Measurements from ENCODE around the gene ANKRD66.

The ANKRD66 gene

GRCh38 chr6:46792635-46793034 is 45.9 kb downstream of the ANKRD66 start:
- DNase-seq: no peak

GRCh38 chr6:46793138-46793537 is 46.4 kb downstream of the ANKRD66 start, which contains the start of gene MEP1A:
Gene MEP1A, plus strand, starts transcription at chr6:46793389. Its CDS starts 10 bp downstream, at chr6:46793399.
- DNase-seq: no peak

DNA sequence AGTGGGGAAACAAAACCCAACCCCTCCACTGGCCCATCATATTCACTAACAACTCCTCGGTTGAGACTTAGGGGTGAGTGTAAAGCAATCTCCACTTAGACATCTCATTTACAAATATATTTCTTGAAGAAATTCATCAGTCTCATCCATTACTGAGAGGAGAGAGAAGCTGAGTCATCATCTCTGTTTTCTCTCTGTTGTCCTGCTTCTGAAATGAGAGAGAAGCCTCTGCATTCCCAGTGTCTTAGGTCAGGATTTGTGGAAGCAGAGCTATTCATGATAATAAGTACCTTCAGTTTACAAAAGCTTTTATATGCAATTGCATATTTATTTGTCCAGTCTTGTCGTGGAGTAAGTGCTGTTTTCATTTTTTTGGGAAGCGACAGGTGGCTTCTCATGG is 47.3 kb downstream of the ANKRD66 start:
- DNase-seq: no peak

DNA sequence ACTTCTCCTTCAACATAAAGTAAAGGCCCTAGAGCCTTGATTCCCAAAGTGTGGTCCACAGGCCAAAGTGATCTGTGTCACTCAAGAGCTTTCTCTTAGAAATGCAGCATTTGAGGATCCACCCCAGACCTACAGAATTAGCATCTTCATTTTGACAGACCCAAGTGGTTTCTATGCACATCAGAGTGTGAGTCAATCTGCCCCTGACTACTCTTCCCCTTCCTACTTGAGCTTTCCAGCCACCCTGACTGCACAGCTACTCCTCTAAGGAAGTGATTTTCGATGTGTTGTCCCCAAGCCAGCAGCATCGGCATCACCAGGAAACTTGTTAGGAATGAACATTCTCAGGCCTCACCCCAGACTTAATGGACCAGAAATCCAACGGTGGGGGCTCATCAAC is 49.1 kb downstream of the ANKRD66 start:
- no peak for DNase-seq

- DNase-seq: no peak
Measured at GRCh38 chr6:46796848-46797580, 50.3 kb downstream of the ANKRD66 start.

GRCh38 chr6:46799657-46800056 is 52.9 kb downstream of the ANKRD66 start:
- no peak for DNase-seq

DNA sequence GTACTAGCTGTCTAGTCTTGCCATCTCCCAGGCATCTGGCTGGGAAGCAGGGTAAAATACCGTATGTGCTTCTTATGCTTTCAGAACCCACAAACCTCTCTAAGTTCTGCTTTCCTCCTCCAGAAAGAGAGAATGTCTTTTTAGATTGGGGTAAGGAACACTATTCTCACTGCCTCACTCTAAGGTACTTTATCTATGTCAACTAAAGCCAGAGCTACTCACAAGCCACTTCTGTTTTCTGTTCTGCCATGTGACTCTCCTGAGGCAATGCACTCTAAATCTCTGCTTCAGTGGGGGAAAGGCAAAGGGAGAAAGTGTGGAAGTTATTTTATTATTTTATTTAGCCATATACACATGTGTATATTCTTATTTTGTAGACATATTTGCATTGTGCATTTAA is 62.1 kb downstream of the ANKRD66 start:
- DNase-seq: no peak
